Erythroblast (primary cell): ENCODE results near the gene SERPINA12.

Source experiments
- GATA1 ChIP-seq: IDR thresholded peaks from 2 replicates; pipeline ENCODE4 v1.6.1; 2011; ENCODE audit warnings: low read depth, mild to moderate bottlenecking, control low read depth, low read length, moderate library complexity
- POLR2A ChIP-seq: IDR thresholded peaks from 2 replicates; pipeline ENCODE4 v1.6.1; 2011; ENCODE audit warnings: mild to moderate bottlenecking, low read length

GRCh38 chr14:94484481-94484880, 24.8 kb downstream of the SERPINA12 start:
- TF ChIP-seq POLR2A: no peak
- TF ChIP-seq GATA1: no peak
